ENCODE measurements around the gene NLGN1.

NLGN1 gene

DNA sequence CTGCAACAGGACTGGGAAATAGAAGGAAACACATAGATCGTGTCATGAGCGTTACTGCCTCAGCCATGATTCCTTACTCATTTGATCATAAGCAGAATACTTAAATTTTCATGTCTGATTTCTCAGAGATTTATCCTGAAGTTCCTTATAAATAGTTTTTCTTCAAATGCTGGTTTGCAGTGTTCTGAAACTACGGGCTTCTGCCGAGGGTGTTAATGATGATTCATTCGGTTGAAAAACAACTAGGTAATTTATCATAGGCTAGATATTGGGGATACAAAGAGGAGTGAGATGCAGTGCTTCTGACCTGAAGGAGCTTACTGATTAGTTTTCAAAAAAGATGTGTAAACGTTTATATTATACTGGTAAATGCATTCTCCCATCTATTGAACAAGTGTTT, 428.9 kb downstream of the NLGN1 start:
- no peak overlapping the region for H3K4me2 ChIP-seq
- no peaks in the 10 kb centered on the region for H3K36me3 ChIP-seq
- H3K4me3 ChIP-seq = no peak overlapping the region
- no peaks in the 10 kb centered on the region for H4K20me1 ChIP-seq
- no peaks in the 10 kb centered on the region for H3K4me1 ChIP-seq
- no peak overlapping the region for H3K9ac ChIP-seq
- no peaks in the 10 kb centered on the region for H3K27me3 ChIP-seq
- no peak overlapping the region for H3K27ac ChIP-seq
- TF ChIP-seq Cebpa-rat (IDR thresholded peaks at IDR 0.05) = no peak
- no peaks in the 10 kb centered on the region for H3K9me3 ChIP-seq

DNA sequence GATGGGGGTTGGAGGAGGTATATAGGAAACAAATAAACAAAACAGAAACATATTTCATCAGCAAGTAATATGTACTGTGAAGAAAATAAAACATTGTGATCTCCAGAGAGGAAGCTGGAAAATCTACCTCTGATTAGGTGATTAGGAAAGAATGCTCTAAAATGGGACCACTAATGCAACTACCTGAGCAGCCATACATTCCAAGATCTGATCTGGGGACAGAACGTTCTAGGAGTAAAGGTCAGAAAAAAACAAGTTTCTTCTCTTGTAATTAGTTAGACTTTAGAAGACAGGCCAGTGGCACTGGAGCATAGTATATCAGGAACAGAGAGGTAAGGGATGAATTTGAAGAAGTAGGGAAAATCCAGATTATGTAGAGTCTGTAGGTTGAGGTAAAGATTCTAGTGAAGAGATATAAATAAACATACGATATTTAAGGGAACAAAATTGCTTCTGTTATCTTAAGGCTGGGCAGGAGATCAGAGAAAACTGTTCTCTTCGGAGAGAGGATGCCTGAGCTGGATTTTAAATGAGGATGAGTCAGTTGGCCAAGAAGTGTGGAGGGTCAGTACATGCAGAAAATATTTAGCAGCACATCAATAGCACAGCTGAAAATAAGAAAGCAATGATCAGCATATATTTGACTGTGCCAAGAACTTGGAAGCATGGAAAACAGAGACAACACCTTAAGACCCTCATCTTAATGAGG, 429.5 kb downstream of the NLGN1 start:
- no peaks in the 10 kb centered on the region for H3K4me1 ChIP-seq
- no peaks in the 10 kb centered on the region for H4K20me1 ChIP-seq

DNA sequence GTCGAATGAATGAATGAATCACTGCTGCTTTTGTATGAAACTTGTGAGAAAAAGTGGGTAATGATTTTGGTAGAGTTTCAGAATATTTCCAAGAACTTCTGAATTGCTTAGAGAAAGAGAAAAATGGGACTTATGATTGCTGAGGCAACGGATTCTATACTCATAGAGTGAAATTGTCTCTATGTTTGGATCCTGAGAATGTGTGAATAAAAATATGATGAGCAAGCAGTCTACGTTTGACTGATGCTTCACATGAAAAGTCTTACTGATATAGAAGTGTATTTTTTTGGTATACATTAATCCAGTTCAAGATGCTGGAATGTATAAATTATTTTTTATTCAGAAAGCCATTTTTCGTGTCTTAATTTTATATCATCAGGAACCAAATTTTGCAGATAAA, 441.1 kb downstream of the NLGN1 start:
- no peak overlapping the region for H3K9ac ChIP-seq
- H4K20me1 ChIP-seq = no peaks in the 10 kb centered on the region
- H3K4me2 ChIP-seq = no peak overlapping the region
- no peaks in the 10 kb centered on the region for H3K36me3 ChIP-seq
- no peak for TF ChIP-seq Cebpa-rat (IDR thresholded peaks at IDR 0.05)
- no peaks in the 10 kb centered on the region for H3K9me3 ChIP-seq
- no peaks in the 10 kb centered on the region for H3K27me3 ChIP-seq
- H3K4me1 ChIP-seq = no peaks in the 10 kb centered on the region
- H3K4me3 ChIP-seq = no peak overlapping the region
- H3K27ac ChIP-seq = no peak overlapping the region

More for the DNA sequence above, 429.5 kb downstream of the NLGN1 start:
- Histone ChIP-seq H3K9me3 (no peaks in the 10 kb centered on the region), H3K4me3 (no peak overlapping the region), H3K4me2 (no peak overlapping the region), H3K27ac (no peak overlapping the region), H3K36me3 (no peaks in the 10 kb centered on the region), H3K9ac (no peak overlapping the region), H3K27me3 (no peaks in the 10 kb centered on the region)
- no peak for TF ChIP-seq Cebpa-rat (IDR thresholded peaks at IDR 0.05)

GRCh38 chr3:173839859-173840258, 442.3 kb downstream of the NLGN1 start:
- Histone ChIP-seq H3K4me1 (no peaks in the 10 kb centered on the region), H3K36me3 (no peaks in the 10 kb centered on the region), H3K4me2 (no peak overlapping the region), H3K27me3 (no peaks in the 10 kb centered on the region), H4K20me1 (no peaks in the 10 kb centered on the region), H3K4me3 (no peak overlapping the region), H3K9me3 (no peaks in the 10 kb centered on the region), H3K27ac (no peak overlapping the region), H3K9ac (no peak overlapping the region)
- TF ChIP-seq Cebpa-rat (IDR thresholded peaks at IDR 0.05) = no peak

DNA sequence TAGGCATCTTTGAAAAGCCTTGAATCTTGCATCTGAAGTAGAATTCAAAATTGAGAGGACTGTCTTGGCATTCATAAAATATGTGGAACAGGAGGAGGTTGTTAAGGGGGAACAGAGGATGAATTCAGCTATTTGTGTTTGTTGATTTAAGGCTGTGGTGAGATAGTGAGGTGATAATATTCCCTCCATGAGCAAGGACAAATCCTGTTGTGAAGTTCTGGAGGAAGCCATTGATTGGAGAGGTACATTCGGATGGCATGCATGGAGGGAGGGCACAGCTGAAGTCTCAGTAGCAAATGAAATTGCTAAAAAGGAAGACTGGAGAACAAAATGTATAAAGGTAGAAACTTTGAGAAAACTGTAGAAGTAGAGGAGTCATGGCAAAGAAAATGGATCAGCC, 443.8 kb downstream of the NLGN1 start:
- no peaks in the 10 kb centered on the region for H3K4me1 ChIP-seq
- H3K4me3 ChIP-seq = no peak overlapping the region
- H3K27ac ChIP-seq = no peak overlapping the region
- no peaks in the 10 kb centered on the region for H4K20me1 ChIP-seq
- H3K9me3 ChIP-seq = no peaks in the 10 kb centered on the region
- no peak for TF ChIP-seq Cebpa-rat (IDR thresholded peaks at IDR 0.05)
- no peak overlapping the region for H3K4me2 ChIP-seq
- no peaks in the 10 kb centered on the region for H3K36me3 ChIP-seq
- no peak overlapping the region for H3K9ac ChIP-seq
- H3K27me3 ChIP-seq = no peaks in the 10 kb centered on the region

DNA sequence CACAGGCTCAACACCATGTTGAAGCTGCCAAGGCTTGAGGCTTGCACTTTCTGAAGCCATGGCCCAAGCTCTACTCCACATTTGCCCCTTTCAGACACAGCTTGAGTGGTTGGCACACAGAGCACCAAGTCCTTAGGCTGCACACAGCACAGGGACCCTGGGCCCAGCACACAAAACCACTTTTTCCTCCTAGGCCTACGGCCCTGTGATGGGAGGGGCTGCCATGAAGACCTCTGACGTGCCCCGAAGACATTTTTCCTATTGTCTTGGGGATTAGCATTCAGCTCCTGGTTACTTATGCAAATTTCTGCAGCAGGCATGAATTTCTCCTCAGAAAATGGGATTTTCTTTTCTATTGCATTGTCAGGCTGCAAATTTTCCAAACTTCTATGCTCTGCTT, 445.5 kb downstream of the NLGN1 start:
- Histone ChIP-seq H3K36me3 (no peaks in the 10 kb centered on the region), H3K27ac (no peak overlapping the region), H3K4me1 (no peaks in the 10 kb centered on the region), H3K4me3 (no peak overlapping the region), H3K9ac (no peak overlapping the region), H4K20me1 (no peaks in the 10 kb centered on the region), H3K9me3 (no peaks in the 10 kb centered on the region), H3K27me3 (no peaks in the 10 kb centered on the region), H3K4me2 (no peak overlapping the region)
- TF ChIP-seq Cebpa-rat (IDR thresholded peaks at IDR 0.05) = no peak

DNA sequence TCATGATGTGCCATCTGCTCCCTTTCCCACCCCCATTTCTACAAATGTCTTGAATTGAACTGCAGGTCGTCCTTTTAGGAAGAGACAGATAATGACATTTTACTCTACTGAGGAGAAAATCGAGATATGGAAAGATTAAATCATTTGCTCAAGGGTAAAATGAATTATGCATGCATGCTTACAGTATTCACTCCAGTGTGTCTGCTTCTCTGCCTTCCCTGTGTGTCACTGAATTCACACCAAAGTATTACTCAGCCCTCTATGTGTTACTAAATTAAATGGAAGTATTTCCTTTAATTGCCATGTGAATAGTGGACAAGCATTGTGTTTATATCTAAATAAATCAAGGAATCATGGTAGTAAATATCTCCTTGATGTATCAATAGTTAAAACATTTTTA, 449.0 kb downstream of the NLGN1 start:
- H3K27me3 ChIP-seq = no peaks in the 10 kb centered on the region

DNA sequence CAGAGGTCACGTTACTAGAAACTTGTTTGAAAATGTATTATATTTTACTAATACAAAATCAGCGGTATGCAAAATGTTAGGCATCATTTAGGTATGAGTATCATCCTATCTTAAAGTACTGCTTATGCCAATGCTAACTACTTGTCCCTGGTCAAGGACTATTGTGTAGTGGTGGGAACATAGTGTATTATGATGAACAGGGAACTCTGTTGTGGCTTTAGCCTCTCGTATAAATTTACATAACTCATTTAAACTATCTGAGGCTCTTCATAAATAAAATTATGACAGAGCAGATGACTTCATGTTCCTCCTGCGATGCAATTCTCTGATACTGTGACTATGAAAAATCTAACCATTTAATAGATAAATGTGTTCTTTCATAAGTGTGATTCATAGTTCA, 451.9 kb downstream of the NLGN1 start:
- Histone ChIP-seq H3K4me1 (no peaks in the 10 kb centered on the region), H3K4me2 (no peak overlapping the region), H3K9ac (no peak overlapping the region), H3K4me3 (no peak overlapping the region), H3K9me3 (no peaks in the 10 kb centered on the region), H4K20me1 (no peaks in the 10 kb centered on the region), H3K27me3 (no peaks in the 10 kb centered on the region), H3K36me3 (no peaks in the 10 kb centered on the region), H3K27ac (no peak overlapping the region)
- TF ChIP-seq Cebpa-rat (IDR thresholded peaks at IDR 0.05) = no peak

More for the DNA sequence above, 449.0 kb downstream of the NLGN1 start:
- Histone ChIP-seq H3K27ac (no peak overlapping the region), H3K4me1 (no peaks in the 10 kb centered on the region), H3K4me3 (no peak overlapping the region), H3K9ac (no peak overlapping the region), H3K9me3 (no peaks in the 10 kb centered on the region), H3K36me3 (no peaks in the 10 kb centered on the region), H4K20me1 (no peaks in the 10 kb centered on the region), H3K4me2 (no peak overlapping the region)
- no peak for TF ChIP-seq Cebpa-rat (IDR thresholded peaks at IDR 0.05)

DNA sequence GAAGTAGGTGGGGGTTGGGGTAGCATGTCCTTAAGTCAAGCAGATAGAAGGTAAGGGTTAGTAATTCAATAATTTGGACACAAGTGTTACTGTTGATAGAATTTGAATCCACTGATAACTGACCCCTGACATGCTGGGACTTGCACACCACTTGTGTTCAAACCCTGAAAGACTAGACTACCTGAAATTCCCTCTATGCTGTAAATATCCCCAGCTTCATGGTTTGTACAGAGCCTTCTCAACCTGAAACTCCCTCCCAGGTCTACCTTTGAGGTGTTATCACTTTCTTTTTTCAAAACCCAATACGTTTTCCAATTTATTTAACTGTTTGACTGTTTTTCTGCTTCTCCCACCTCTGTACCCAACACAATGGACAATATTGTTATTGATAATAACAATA, 459.6 kb downstream of the NLGN1 start:
- no peak for TF ChIP-seq Cebpa-rat (IDR thresholded peaks at IDR 0.05)
- Histone ChIP-seq H3K9ac (no peak overlapping the region), H3K36me3 (no peaks in the 10 kb centered on the region), H3K4me1 (no peaks in the 10 kb centered on the region), H3K27me3 (no peaks in the 10 kb centered on the region), H3K4me3 (no peak overlapping the region), H4K20me1 (no peaks in the 10 kb centered on the region), H3K9me3 (no peaks in the 10 kb centered on the region), H3K27ac (no peak overlapping the region), H3K4me2 (no peak overlapping the region)

GRCh38 chr3:173862701-173863100, 465.2 kb downstream of the NLGN1 start:
- Histone ChIP-seq H4K20me1 (no peaks in the 10 kb centered on the region), H3K27ac (no peak overlapping the region), H3K36me3 (no peaks in the 10 kb centered on the region), H3K4me3 (no peak overlapping the region), H3K4me1 (no peaks in the 10 kb centered on the region), H3K9ac (no peak overlapping the region), H3K9me3 (no peaks in the 10 kb centered on the region), H3K27me3 (no peaks in the 10 kb centered on the region), H3K4me2 (no peak overlapping the region)
- TF ChIP-seq Cebpa-rat (IDR thresholded peaks at IDR 0.05) = no peak

GRCh38 chr3:173863551-173863950, 466.0 kb downstream of the NLGN1 start:
- no peak for TF ChIP-seq Cebpa-rat (IDR thresholded peaks at IDR 0.05)
- Histone ChIP-seq H3K4me1 (no peaks in the 10 kb centered on the region), H3K27me3 (no peaks in the 10 kb centered on the region), H3K9ac (no peak overlapping the region), H3K4me3 (no peak overlapping the region), H3K4me2 (no peak overlapping the region), H3K36me3 (no peaks in the 10 kb centered on the region), H3K27ac (no peak overlapping the region), H3K9me3 (no peaks in the 10 kb centered on the region), H4K20me1 (no peaks in the 10 kb centered on the region)

Measured in BLaER1 (cell line).